Liver (tissue), 9 donors: ENCODE data around the gene ZMYND8. TPM values are rescaled to one million over a fixed set of nuclear protein-coding genes. Genes with fewer than 3 reads are reported as not detected.

Experiments
- DNase-seq: peaks from one replicate; pipeline ENCODE4 v3.0.0-alpha.2; 2017; ENCODE audit warnings: low spot score
- H3K27ac ChIP-seq, 2 donors: one replicate each; pipeline ENCODE4 v1.7.0; 2013; ENCODE audit warnings: inconsistent platforms in 2 of 2, low read length in 2 of 2, control low read depth in 1 of 2, low read depth in 1 of 2, mild to moderate bottlenecking in 1 of 2
- H3K27me3 ChIP-seq, 4 donors: one replicate each; pipeline versions ENCODE4 v1.6.1 to v1.7.0; 2013; ENCODE audit warnings: low read length in 3 of 4, inconsistent platforms in 1 of 4, mild to moderate bottlenecking in 1 of 4, moderate library complexity in 1 of 4; ENCODE audit not compliant: control insufficient read depth in 4 of 4, insufficient read depth in 4 of 4
- H3K36me3 ChIP-seq, 4 donors: one replicate each; pipeline versions ENCODE4 v1.6.1 to v1.7.0; 2013; ENCODE audit warnings: low read length in 3 of 4, mild to moderate bottlenecking in 3 of 4, low read depth in 1 of 4, moderate library complexity in 1 of 4; ENCODE audit not compliant: control insufficient read depth in 4 of 4, insufficient read depth in 3 of 4
- H3K4me1 ChIP-seq, 4 donors: one replicate each; pipeline versions ENCODE4 v1.6.1 to v1.7.0; 2013; ENCODE audit warnings: low read length in 3 of 4, mild to moderate bottlenecking in 3 of 4, moderate library complexity in 1 of 4; ENCODE audit not compliant: control insufficient read depth in 4 of 4, insufficient read depth in 4 of 4
- H3K4me3 ChIP-seq, 3 donors: one replicate each; pipeline versions ENCODE4 v1.6.1 to v1.7.0; 2013; ENCODE audit warnings: low read length in 3 of 3, control low read depth in 1 of 3, low read depth in 1 of 3, mild to moderate bottlenecking in 1 of 3
- H3K9ac ChIP-seq, 2 donors: one replicate each; pipeline ENCODE4 v1.7.0; 2013; ENCODE audit warnings: low read length in 2 of 2, mild to moderate bottlenecking in 2 of 2, moderate library complexity in 2 of 2, control low read depth in 1 of 2, low read depth in 1 of 2
- H3K9me3 ChIP-seq, 4 donors: one replicate each; pipeline versions ENCODE4 v1.6.1 to v1.7.0; 2013; ENCODE audit warnings: low read length in 3 of 4; ENCODE audit not compliant: control insufficient read depth in 4 of 4
- ATF3 ChIP-seq: IDR thresholded peaks from 2 replicates; pipeline ENCODE4 v1.6.1; 2016; ENCODE audit warnings: antibody characterized with exemption
- CTCF ChIP-seq: fragments of 150-350 bp; IDR thresholded peaks from 2 replicates; pipeline ENCODE4 v1.5.1; 2017; ENCODE audit warnings: improper control_type of control experiment, low read depth, low read length; ENCODE audit not compliant: missing input control
- EGR1 ChIP-seq, 2 donors: IDR thresholded peaks; 2 replicates each; pipeline ENCODE4 v1.6.1; 2016 to 2018; ENCODE audit warnings: antibody characterized with exemption in 2 of 2, low read depth in 2 of 2
- FOXA1 ChIP-seq: IDR thresholded peaks from 2 replicates; pipeline ENCODE4 v1.6.1; 2016; ENCODE audit warnings: antibody characterized with exemption
- FOXA2 ChIP-seq: IDR thresholded peaks from 2 replicates; pipeline ENCODE4 v1.6.1; 2016; ENCODE audit warnings: antibody characterized with exemption
- GABPA ChIP-seq, 2 donors: IDR thresholded peaks in 1 of 2; conservative IDR thresholded peaks in 1 of 2; 2 replicates each; pipeline ENCODE4 v1.6.1; 2016; ENCODE audit warnings: antibody characterized with exemption in 2 of 2, mild to moderate bottlenecking in 1 of 2, moderate library complexity in 1 of 2
- HNF4A ChIP-seq, 2 donors: conservative IDR thresholded peaks; 2 replicates each; pipeline ENCODE4 v1.6.1; 2016; ENCODE audit warnings: antibody characterized with exemption in 2 of 2, mild to moderate bottlenecking in 2 of 2
- HNF4G ChIP-seq: IDR thresholded peaks from 2 replicates; pipeline ENCODE4 v1.6.1; 2016; ENCODE audit warnings: antibody characterized with exemption
- JUND ChIP-seq, 2 donors: IDR thresholded peaks; 2 replicates each; pipeline ENCODE4 v1.6.1; 2016; ENCODE audit warnings: antibody characterized with exemption in 2 of 2
- NR2F2 ChIP-seq: IDR thresholded peaks from 2 replicates; pipeline ENCODE4 v1.6.1; 2016; ENCODE audit warnings: antibody characterized with exemption
- RAD21 ChIP-seq, 2 donors: IDR thresholded peaks; 2 replicates each; pipeline ENCODE4 v1.6.1; 2016; ENCODE audit warnings: antibody characterized with exemption in 2 of 2, mild to moderate bottlenecking in 2 of 2
- REST ChIP-seq: IDR thresholded peaks from 2 replicates; pipeline ENCODE4 v1.6.1; 2016; ENCODE audit warnings: antibody characterized with exemption, mild to moderate bottlenecking
- RXRA ChIP-seq, 2 donors: IDR thresholded peaks; 2 replicates each; pipeline ENCODE4 v1.6.1; 2017 to 2018; ENCODE audit warnings: antibody characterized with exemption in 2 of 2, mild to moderate bottlenecking in 1 of 2
- SP1 ChIP-seq: IDR thresholded peaks from 2 replicates; pipeline ENCODE4 v1.6.1; 2018; ENCODE audit warnings: antibody characterized with exemption, mild to moderate bottlenecking
- TAF1 ChIP-seq: conservative IDR thresholded peaks from 2 replicates; pipeline ENCODE4 v1.6.1; 2016; ENCODE audit warnings: antibody characterized with exemption, mild to moderate bottlenecking
- YY1 ChIP-seq: IDR thresholded peaks from 2 replicates; pipeline ENCODE4 v1.6.1; 2016; ENCODE audit warnings: antibody characterized with exemption, mild to moderate bottlenecking
- ZBTB33 ChIP-seq: IDR thresholded peaks from 2 replicates; pipeline ENCODE4 v1.6.1; 2016; ENCODE audit warnings: antibody characterized with exemption
- WGBS: extraction: QIAGEN DNeasy Blood & Tissue Kit; methylation state at CpG from one replicate; pipeline ENCODE4 v1.1.7; 2013; 5-methylcytosine and 5-hydroxymethylcytosine counted together
- polyA plus RNA-seq, 2 donors: library from polyadenylated mRNA; stranded (reverse) in 1 of 2; unstranded in 1 of 2; fragments of 200-250 nt in 1 of 2; fragments of >200 nt in 1 of 2; fragmentation: Nextera tagmentation in 1 of 2; extraction: Ambion mirVana in 1 of 2; gene quantifications; one replicate each; pipeline versions ENCODE4 v1.2.1 to v1.2.3, GENCODE V29; 2013 to 2015
- total RNA-seq, 2 donors: library from RNA; depleted of rRNA; stranded (reverse); fragments of >200 nt; gene quantifications; one replicate each; pipeline ENCODE4 v1.2.3, GENCODE V29; 2014
- TF ChIP-seq, protein P1 (sequence below): IDR thresholded peaks from 2 replicates; pipeline ENCODE4 v1.6.1; 2016; ENCODE audit warnings: antibody characterized with exemption
- donor health status: healthy.
- donor health status: healthy.
- donor health status: healthy.
- donor health status: healthy.
- donor health status: healthy.

The ZMYND8 gene
- total and polyA plus RNA-seq, 4 donors = 3.3 to 23.5 (median 6.8) TPM

DNA sequence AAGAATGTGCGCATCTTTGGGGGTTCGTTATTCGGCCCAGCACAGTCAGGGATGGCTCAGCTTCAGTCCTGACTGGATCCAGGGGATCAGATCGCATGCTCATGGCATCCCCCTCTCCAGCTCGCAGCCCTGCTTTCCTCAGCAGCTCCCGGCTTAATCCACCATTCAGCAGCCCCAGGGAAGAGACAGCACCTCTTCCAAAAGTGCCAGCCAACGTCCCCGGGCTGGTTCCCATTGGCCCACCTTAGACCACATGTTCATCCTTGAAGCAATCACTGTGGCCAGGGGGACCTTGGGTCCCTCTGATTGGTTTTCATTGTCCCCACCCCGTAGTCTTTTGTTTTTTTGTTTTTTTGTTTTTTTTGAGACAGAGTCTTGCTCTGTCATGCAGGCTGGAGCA lies 188.7 kb downstream of the ZMYND8 start:
- Histone ChIP-seq H3K36me3 (no peaks in the 10 kb centered on the region), H3K27ac (no peak overlapping the region), H3K9me3 (no peaks in the 10 kb centered on the region), H3K4me3 (no peak overlapping the region), H3K4me1 (no peaks in the 10 kb centered on the region), H3K9ac (no peak overlapping the region), H3K27me3 (no peaks in the 10 kb centered on the region)
- 89% methylated on average over 9 of the region's 9 CpGs for WGBS
- no peak for DNase-seq
- TF ChIP-seq FOXA2 = no peak
- TF ChIP-seq HNF4G = no peak
- TF ChIP-seq NR2F2 = no peak
- no peak for TF ChIP-seq TAF1
- TF ChIP-seq ZBTB33 = no peak
- no peak for TF ChIP-seq FOXA1
- TF ChIP-seq RAD21 (IDR thresholded peaks at IDR 0.05) = no peak
- TF ChIP-seq EGR1 (IDR thresholded peaks at IDR 0.05; ENCODE audit: low read depth in 2 of 2) = no peak
- no peak for TF ChIP-seq CTCF
- no peak for TF ChIP-seq HNF4A (conservative IDR thresholded peaks at IDR 0.05)
- no peak for TF ChIP-seq REST
- TF ChIP-seq YY1 = no peak
- no peak for TF ChIP-seq SP1
- no peak for TF ChIP-seq RXRA (IDR thresholded peaks at IDR 0.05)
- TF ChIP-seq JUND (IDR thresholded peaks at IDR 0.05) = no peak
- TF ChIP-seq, protein P1, sequence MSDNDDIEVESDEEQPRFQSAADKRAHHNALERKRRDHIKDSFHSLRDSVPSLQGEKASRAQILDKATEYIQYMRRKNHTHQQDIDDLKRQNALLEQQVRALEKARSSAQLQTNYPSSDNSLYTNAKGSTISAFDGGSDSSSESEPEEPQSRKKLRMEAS = no peak
- TF ChIP-seq GABPA (IDR thresholded peaks at IDR 0.05 in 1 of 2, conservative IDR thresholded peaks at IDR 0.05 in 1 of 2) = no peak
- no peak for TF ChIP-seq ATF3
